Gastrocnemius medialis (tissue), 4 donors: ENCODE results near the gene FTHL17.

Experiments used
- POLR2A ChIP-seq, 2 donors: fragments of 450-650 bp; IDR thresholded peaks; one replicate each; pipeline ENCODE4 v1.6.1; 2017; ENCODE audit warnings: antibody characterized with exemption in 2 of 2, mild to moderate bottlenecking in 2 of 2, moderate library complexity in 2 of 2
- TF ChIP-seq, protein P1 (sequence below), 5 experiments: fragments of 450-650 bp in 3 of 5; fragments of 200-600 bp in 2 of 5; sonication (generic) in 2 of 5; IDR thresholded peaks in 4 of 5; conservative IDR thresholded peaks in 1 of 5; 1 replicate in 4 of 5; 2 replicates in 1 of 5; pipeline ENCODE4 v1.5.1; 2016 to 2019; ENCODE audit warnings: antibody characterized with exemption in 5 of 5, mild to moderate bottlenecking in 3 of 5, moderate library complexity in 3 of 5

DNA sequence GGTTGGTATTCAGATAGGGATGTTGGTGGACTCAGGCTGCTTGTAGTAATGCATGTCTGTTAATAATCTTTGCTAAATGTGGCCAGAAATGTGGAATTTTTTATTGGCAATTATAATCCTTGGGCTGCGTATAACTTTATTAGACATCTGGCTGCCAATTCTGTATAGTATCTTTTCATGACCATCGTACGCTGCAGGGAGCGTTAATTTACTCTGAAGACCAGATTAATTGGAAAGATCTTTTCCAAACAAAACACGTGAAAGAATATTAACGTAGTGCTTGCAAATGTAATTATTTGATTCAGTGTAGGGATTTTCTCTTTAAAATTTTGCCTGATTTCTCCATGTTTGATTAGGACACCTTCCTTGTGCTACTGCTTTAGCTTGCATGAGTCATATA lies 38.8 kb upstream of the FTHL17 start:
- TF ChIP-seq POLR2A (IDR thresholded peaks at IDR 0.05) = no peak
- TF ChIP-seq, protein P1, sequence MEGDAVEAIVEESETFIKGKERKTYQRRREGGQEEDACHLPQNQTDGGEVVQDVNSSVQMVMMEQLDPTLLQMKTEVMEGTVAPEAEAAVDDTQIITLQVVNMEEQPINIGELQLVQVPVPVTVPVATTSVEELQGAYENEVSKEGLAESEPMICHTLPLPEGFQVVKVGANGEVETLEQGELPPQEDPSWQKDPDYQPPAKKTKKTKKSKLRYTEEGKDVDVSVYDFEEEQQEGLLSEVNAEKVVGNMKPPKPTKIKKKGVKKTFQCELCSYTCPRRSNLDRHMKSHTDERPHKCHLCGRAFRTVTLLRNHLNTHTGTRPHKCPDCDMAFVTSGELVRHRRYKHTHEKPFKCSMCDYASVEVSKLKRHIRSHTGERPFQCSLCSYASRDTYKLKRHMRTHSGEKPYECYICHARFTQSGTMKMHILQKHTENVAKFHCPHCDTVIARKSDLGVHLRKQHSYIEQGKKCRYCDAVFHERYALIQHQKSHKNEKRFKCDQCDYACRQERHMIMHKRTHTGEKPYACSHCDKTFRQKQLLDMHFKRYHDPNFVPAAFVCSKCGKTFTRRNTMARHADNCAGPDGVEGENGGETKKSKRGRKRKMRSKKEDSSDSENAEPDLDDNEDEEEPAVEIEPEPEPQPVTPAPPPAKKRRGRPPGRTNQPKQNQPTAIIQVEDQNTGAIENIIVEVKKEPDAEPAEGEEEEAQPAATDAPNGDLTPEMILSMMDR (IDR thresholded peaks at IDR 0.05 in 4 of 5, conservative IDR thresholded peaks at IDR 0.05 in 1 of 5) = no peak
